ENCODE results near the gene ARHGAP42. TPM values are rescaled to one million over a fixed set of nuclear protein-coding genes. Genes with fewer than 3 reads are reported as not detected.
A peak's percentile ranks its signal among the peaks of the same experiment; 100 is the strongest.

The ARHGAP42 gene
- total and polyA plus RNA-seq, 10 of the 15 experiments (the other 5 are each of a cell fraction or from before 2014, with no cell fraction given), result 1.8 to 6.3 (median 3.2) TPM

- POLR2A ChIA-PET, result no interaction called here
- no peak for DNase-seq (ENCODE audit: low read depth, low spot score)
- no peak for FAIRE-seq
- CTCF ChIA-PET, result interaction anchor here (0.7 kb wide), 1 partner anchor 33 kb away, joined by 3 read pairs; no protein-coding TSS in a partner anchor
- H3K4me1 ChIP-seq (ENCODE audit: control insufficient read depth, insufficient read depth, low read length), result no peaks in the 10 kb centered on the region
- H3K36me3 ChIP-seq (ENCODE audit: control insufficient read depth in 2 of 2, insufficient read depth in 2 of 2, low read length in 1 of 2), result no peaks in the 10 kb centered on the region
- BruUV-seq (replicated peaks), result no TSS peak
- no peaks in the 10 kb centered on the region for H3K9me3 ChIP-seq (replicated peaks; ENCODE audit: control insufficient read depth, insufficient read depth, low read length)
- no peak overlapping the region for H2AFZ ChIP-seq (ENCODE audit: control insufficient read depth, low read depth, low read length)
- intact Hi-C loops (cut with micrococcal nuclease; ENCODE audit: unreplicated experiment), result no loop called here
- RAD21 ChIA-PET (ENCODE audit: unreplicated experiment), result interaction anchor here (1.1 kb wide), 1 partner anchor 8 kb away, joined by 3 read pairs; no protein-coding TSS in a partner anchor
- H3K4me2 ChIP-seq (ENCODE audit: control insufficient read depth, insufficient read depth), result no peak overlapping the region
- SMC1A ChIA-PET (ENCODE audit: uncharacterized antibody, unreplicated experiment), result interaction anchor here (0.6 to 0.9 kb wide), 2 partner anchors 136 to 526 kb away, joined by 3 read pairs; no protein-coding TSS in a partner anchor
- H3K27me3 ChIP-seq (replicated peaks in 1 of 2; ENCODE audit: control insufficient read depth in 2 of 2, insufficient read depth in 2 of 2, low read length in 1 of 2), result no peaks in the 10 kb centered on the region
- no peak overlapping the region for H3K4me3 ChIP-seq
- H3K27ac ChIP-seq (ENCODE audit: control insufficient read depth, insufficient read depth), result no peak overlapping the region
- no peaks in the 10 kb centered on the region for H3K79me2 ChIP-seq (ENCODE audit: control insufficient read depth, insufficient read depth, low read length)
- no peak for ATAC-seq
- H3K9ac ChIP-seq (ENCODE audit: control insufficient read depth, insufficient read depth, low read length), result no peak overlapping the region
- in situ Hi-C loops (cut with MboI), result no loop called here
- WGBS (ENCODE audit: insufficient coverage, insufficient replicate concordance, low lambda C conversion rate, missing lambda C conversion rate), result 97% methylated on average over 4 of the region's 4 CpGs
- TF ChIP-seq ZNF24 (IDR thresholded peaks at IDR 0.05), result no peak
- no peak for TF ChIP-seq MTA2 (IDR thresholded peaks at IDR 0.05; ENCODE audit: low read depth)
- H4K20me1 ChIP-seq (ENCODE audit: control insufficient read depth, insufficient read depth), result no peaks in the 10 kb centered on the region
Observed at GRCh38 chr11:100820621-100821020, 133.5 kb downstream of the ARHGAP42 start.

- ChIA-PET RAD21 (ENCODE audit: unreplicated experiment) (no interaction called here), POLR2A (no interaction called here), CTCF (interaction anchor here (0.7 kb wide), 1 partner anchor 244 kb away, joined by 3 read pairs; no protein-coding TSS in a partner anchor), SMC1A (ENCODE audit: uncharacterized antibody, unreplicated experiment) (interaction anchor here (0.6 to 1.0 kb wide), 2 partner anchors 18 to 526 kb away, joined by 3 to 5 read pairs; no protein-coding TSS in a partner anchor)
- Histone ChIP-seq H3K9ac (ENCODE audit: control insufficient read depth, insufficient read depth, low read length) (no peak overlapping the region), H3K9me3 (replicated peaks; ENCODE audit: control insufficient read depth, insufficient read depth, low read length) (no peaks in the 10 kb centered on the region), H3K4me2 (ENCODE audit: control insufficient read depth, insufficient read depth) (no peak overlapping the region), H4K20me1 (ENCODE audit: control insufficient read depth, insufficient read depth) (no peaks in the 10 kb centered on the region), H3K4me3 (no peak overlapping the region), H3K79me2 (ENCODE audit: control insufficient read depth, insufficient read depth, low read length) (no peaks in the 10 kb centered on the region), H3K27ac (ENCODE audit: control insufficient read depth, insufficient read depth) (no peak overlapping the region), H2AFZ (ENCODE audit: control insufficient read depth, low read depth, low read length) (no peak overlapping the region), H3K36me3 (ENCODE audit: control insufficient read depth in 2 of 2, insufficient read depth in 2 of 2, low read length in 1 of 2) (no peaks in the 10 kb centered on the region), H3K27me3 (replicated peaks in 1 of 2; ENCODE audit: control insufficient read depth in 2 of 2, insufficient read depth in 2 of 2, low read length in 1 of 2) (no peaks in the 10 kb centered on the region), H3K4me1 (ENCODE audit: control insufficient read depth, insufficient read depth, low read length) (no peaks in the 10 kb centered on the region)
- WGBS (ENCODE audit: insufficient coverage, insufficient replicate concordance, low lambda C conversion rate, missing lambda C conversion rate), result 0% methylated on average over 2 of the region's 2 CpGs
- DNase-seq (ENCODE audit: low read depth, low spot score), result no peak
- no peak for FAIRE-seq
- ATAC-seq, result peak; percentile 57
- intact Hi-C loops (cut with micrococcal nuclease; ENCODE audit: unreplicated experiment), result no loop called here
- BruUV-seq (replicated peaks), result no TSS peak
- in situ Hi-C loops (cut with MboI), result no loop called here
- TF ChIP-seq PRDM15 (CRISPR knock-in tag; IDR thresholded peaks at IDR 0.05), result no peak
- no peak for TF ChIP-seq SRF (IDR thresholded peaks at IDR 0.05; ENCODE audit: low read depth in 2 of 2, low read length in 2 of 2)
- no peak for TF ChIP-seq IRF3 (IDR thresholded peaks at IDR 0.05)
- TF ChIP-seq EP300 (IDR thresholded peaks at IDR 0.05; ENCODE audit: borderline replicate concordance in 1 of 2, control insufficient read depth in 1 of 2, low read depth in 2 of 2, low read length in 2 of 2), result no peak
- no peak for TF ChIP-seq EED (IDR thresholded peaks at IDR 0.05; ENCODE audit: low read depth)
- TF ChIP-seq ZNF687 (IDR thresholded peaks at IDR 0.05), result no peak
Observed at GRCh38 chr11:100821198-100821597, 134.1 kb downstream of the ARHGAP42 start.

All from GM12878 (cell line).